ENCODE results near the gene SORBS2. TPM values are rescaled to one million over a fixed set of nuclear protein-coding genes. Genes with fewer than 3 reads are reported as not detected.

Gene SORBS2
- total and polyA plus RNA-seq, 4 experiments from 2014 or later = not detected

DNA sequence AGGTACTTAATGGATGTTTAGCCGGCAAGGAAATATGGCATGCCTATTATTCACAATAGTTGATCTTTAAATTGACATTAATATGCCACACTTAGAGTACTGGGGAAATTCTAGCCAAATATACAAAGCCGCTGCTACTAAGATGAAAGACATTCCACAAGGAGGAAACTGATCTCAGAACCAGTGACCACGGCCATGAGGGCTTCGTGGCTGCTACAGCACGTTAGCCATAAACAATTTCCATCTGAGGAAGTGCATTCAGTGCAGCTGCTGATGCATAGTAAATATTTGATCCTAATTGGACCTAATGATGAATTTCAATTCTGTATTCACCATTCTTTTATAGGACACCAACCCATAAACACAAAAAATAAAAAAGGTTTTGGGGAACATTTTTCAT lies 59.1 kb downstream of the SORBS2 start:
- Mint-ChIP-seq H3K36me3 (no peaks in the 10 kb centered on the region), H3K4me3 (no peak overlapping the region), H3K4me1 (no peaks in the 10 kb centered on the region), H3K27ac (no peak overlapping the region), H3K27me3 (peaks cover 0 to 7% of the 10 kb centered on the region in 2 donors), H3K9me3 (peaks cover 0 to 2% (median 0%) of the 10 kb centered on the region in 8 donors)
- DNase-seq = no peak
- Histone ChIP-seq H3K27ac (ENCODE audit: low read depth, low read length) (no peak overlapping the region), H3K4me3 (ENCODE audit: low read length in 2 of 2) (no peak overlapping the region), H3K9me3 (ENCODE audit: control insufficient read depth in 1 of 2, low read length in 2 of 2) (no peaks in the 10 kb centered on the region), H3K27me3 (ENCODE audit: insufficient read depth, low read length) (no peaks in the 10 kb centered on the region), H3K36me3 (ENCODE audit: insufficient read depth, low read length) (no peaks in the 10 kb centered on the region), H3K4me1 (ENCODE audit: insufficient read depth, low read length) (no peaks in the 10 kb centered on the region)
- intact Hi-C loops (cut with micrococcal nuclease) = no loop called here
- ChIA-PET CTCF (ENCODE audit: partially characterized antibody) (no interaction called here), POLR2A (ENCODE audit: partially characterized antibody) (no interaction called here)

DNA sequence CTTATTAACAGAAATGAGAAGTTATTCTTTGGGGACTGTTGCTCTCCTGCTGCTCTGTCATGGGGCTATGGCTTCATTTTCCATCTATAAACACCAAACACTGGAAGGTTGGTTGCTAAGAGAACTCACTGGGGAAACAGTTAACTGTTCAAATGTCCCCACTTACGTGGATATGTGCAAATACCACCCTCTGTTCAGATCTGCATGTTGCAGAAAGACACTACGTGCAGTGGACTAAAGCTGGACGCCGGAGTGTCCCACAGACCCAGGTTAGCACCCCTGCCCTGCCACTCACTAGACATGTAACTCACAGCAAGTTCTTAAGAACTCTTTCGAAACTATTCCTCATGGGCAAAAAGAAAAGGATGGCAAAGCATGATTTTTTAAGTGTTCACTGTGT lies 62.1 kb downstream of the SORBS2 start:
- Mint-ChIP-seq H3K27me3 (peaks cover 0 to 14% of the 10 kb centered on the region in 2 donors), H3K36me3 (no peaks in the 10 kb centered on the region)
- CTCF ChIA-PET (ENCODE audit: partially characterized antibody) = no interaction called here

DNA sequence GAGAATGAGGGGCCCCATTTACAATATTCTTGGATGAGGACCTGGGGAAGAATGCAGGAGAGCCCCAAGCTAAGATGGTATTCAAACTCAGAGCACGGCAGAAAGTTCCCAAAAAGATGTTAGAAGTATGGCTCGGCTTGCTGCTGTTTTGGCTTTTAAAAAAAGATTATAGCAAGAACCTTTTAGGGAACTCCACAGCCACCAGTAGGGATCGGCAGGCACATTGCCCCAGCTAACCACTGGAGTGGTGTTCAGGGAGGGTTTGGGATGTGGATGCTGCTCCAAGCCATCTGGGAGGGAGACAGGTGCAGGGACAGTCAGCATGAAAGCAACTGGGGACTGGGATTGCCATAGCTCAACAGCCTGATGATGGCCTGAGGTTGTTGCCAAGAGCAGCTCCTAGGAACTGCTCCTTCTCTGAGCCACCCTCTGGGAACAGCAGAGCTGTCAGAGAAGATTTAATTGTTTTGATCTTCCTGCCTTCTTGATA lies 63.0 kb downstream of the SORBS2 start:
- Histone ChIP-seq H3K4me1 (ENCODE audit: insufficient read depth, low read length) (no peaks in the 10 kb centered on the region), H3K27ac (ENCODE audit: low read depth, low read length) (no peak overlapping the region), H3K9me3 (ENCODE audit: control insufficient read depth in 1 of 2, low read length in 2 of 2) (no peaks in the 10 kb centered on the region), H3K36me3 (ENCODE audit: insufficient read depth, low read length) (no peaks in the 10 kb centered on the region), H3K4me3 (ENCODE audit: low read length in 2 of 2) (no peak overlapping the region), H3K27me3 (ENCODE audit: insufficient read depth, low read length) (no peaks in the 10 kb centered on the region)
- Mint-ChIP-seq H3K9me3 (peaks cover 0 to 5% (median 0%) of the 10 kb centered on the region in 8 donors), H3K27ac (no peak overlapping the region), H3K4me3 (no peak overlapping the region), H3K4me1 (no peaks in the 10 kb centered on the region), H3K27me3 (peaks cover 0 to 14% of the 10 kb centered on the region in 2 donors), H3K36me3 (no peaks in the 10 kb centered on the region)
- DNase-seq = no peak
- intact Hi-C loops (cut with micrococcal nuclease) = no loop called here
- ChIA-PET CTCF (ENCODE audit: partially characterized antibody) (no interaction called here), POLR2A (ENCODE audit: partially characterized antibody) (no interaction called here)

More for the DNA sequence above, 62.1 kb downstream of the SORBS2 start:
- no peaks in the 10 kb centered on the region for H3K9me3 ChIP-seq (ENCODE audit: control insufficient read depth in 1 of 2, low read length in 2 of 2)
- H3K4me3 ChIP-seq (ENCODE audit: low read length in 2 of 2) = no peak overlapping the region
- intact Hi-C loops (cut with micrococcal nuclease) = no loop called here
- H3K9me3 Mint-ChIP-seq = peaks cover 0 to 5% (median 0%) of the 10 kb centered on the region in 8 donors
- H3K27ac ChIP-seq (ENCODE audit: low read depth, low read length) = no peak overlapping the region
- H3K4me1 Mint-ChIP-seq = no peaks in the 10 kb centered on the region
- no peaks in the 10 kb centered on the region for H3K4me1 ChIP-seq (ENCODE audit: insufficient read depth, low read length)
- POLR2A ChIA-PET (ENCODE audit: partially characterized antibody) = no interaction called here
- no peak overlapping the region for H3K27ac Mint-ChIP-seq
- no peaks in the 10 kb centered on the region for H3K27me3 ChIP-seq (ENCODE audit: insufficient read depth, low read length)
- no peak for DNase-seq
- H3K36me3 ChIP-seq (ENCODE audit: insufficient read depth, low read length) = no peaks in the 10 kb centered on the region
- H3K4me3 Mint-ChIP-seq = no peak overlapping the region

DNA sequence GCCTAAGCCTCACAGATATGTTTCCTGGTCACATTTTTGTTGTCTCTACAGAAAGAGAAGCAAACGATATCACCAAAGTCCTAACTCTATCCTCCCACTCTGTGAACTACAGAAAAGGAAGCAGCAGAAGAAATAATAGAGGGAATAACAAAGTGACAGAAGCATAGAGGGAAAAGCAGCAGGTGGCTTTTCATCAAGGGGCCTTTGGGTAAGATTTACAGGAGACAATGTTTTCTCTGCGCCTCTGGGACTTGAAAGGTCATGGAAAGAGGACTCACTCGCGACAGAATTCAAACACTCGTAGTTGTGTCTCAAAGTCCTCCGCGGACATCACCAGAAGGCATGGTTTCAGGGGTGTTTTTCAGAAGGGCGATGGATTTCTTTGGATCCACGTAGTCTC lies 66.1 kb downstream of the SORBS2 start:
- peaks cover 0 to 11% of the 10 kb centered on the region in 2 donors for H3K27me3 Mint-ChIP-seq

DNA sequence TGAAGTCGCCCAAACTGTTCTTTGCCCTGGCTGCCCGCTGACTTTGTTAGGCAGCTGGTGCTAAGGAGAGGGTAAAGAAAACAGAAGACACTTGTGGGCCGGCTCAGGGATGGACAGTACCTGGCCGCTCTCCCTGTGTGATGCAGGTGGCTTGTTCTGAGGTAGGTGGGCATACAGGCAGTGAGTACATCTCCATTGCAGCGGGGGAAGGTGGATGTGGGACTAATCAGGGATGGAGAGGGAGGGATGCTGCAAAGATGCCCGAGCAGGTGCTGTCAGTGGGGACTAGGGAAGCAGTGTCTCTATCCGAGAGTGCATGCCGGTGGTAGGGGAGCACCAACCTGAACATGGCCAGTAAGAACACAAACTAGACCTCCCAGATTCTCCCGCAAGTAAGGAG lies 67.0 kb downstream of the SORBS2 start:
- intact Hi-C loops (cut with micrococcal nuclease) = no loop called here
- Histone ChIP-seq H3K27ac (ENCODE audit: low read depth, low read length) (no peak overlapping the region), H3K4me3 (ENCODE audit: low read length in 2 of 2) (no peak overlapping the region), H3K4me1 (ENCODE audit: insufficient read depth, low read length) (no peaks in the 10 kb centered on the region), H3K9me3 (ENCODE audit: control insufficient read depth in 1 of 2, low read length in 2 of 2) (no peaks in the 10 kb centered on the region), H3K36me3 (ENCODE audit: insufficient read depth, low read length) (no peaks in the 10 kb centered on the region), H3K27me3 (ENCODE audit: insufficient read depth, low read length) (no peaks in the 10 kb centered on the region)
- no peak for DNase-seq
- Mint-ChIP-seq H3K27ac (no peak overlapping the region), H3K4me3 (no peak overlapping the region), H3K36me3 (no peaks in the 10 kb centered on the region), H3K9me3 (peaks cover 0 to 8% (median 0%) of the 10 kb centered on the region in 8 donors), H3K4me1 (no peaks in the 10 kb centered on the region), H3K27me3 (peaks cover 0 to 11% of the 10 kb centered on the region in 2 donors)
- ChIA-PET CTCF (ENCODE audit: partially characterized antibody) (no interaction called here), POLR2A (ENCODE audit: partially characterized antibody) (no interaction called here)

More for the DNA sequence above, 66.1 kb downstream of the SORBS2 start:
- DNase-seq = no peak
- ChIA-PET POLR2A (ENCODE audit: partially characterized antibody) (no interaction called here), CTCF (ENCODE audit: partially characterized antibody) (no interaction called here)
- H3K27ac Mint-ChIP-seq = no peak overlapping the region
- peaks cover 0 to 7% (median 0%) of the 10 kb centered on the region in 8 donors for H3K9me3 Mint-ChIP-seq
- no peaks in the 10 kb centered on the region for H3K27me3 ChIP-seq (ENCODE audit: insufficient read depth, low read length)
- no peaks in the 10 kb centered on the region for H3K36me3 ChIP-seq (ENCODE audit: insufficient read depth, low read length)
- H3K36me3 Mint-ChIP-seq = no peaks in the 10 kb centered on the region
- no peak overlapping the region for H3K27ac ChIP-seq (ENCODE audit: low read depth, low read length)
- H3K4me1 ChIP-seq (ENCODE audit: insufficient read depth, low read length) = no peaks in the 10 kb centered on the region
- H3K9me3 ChIP-seq (ENCODE audit: control insufficient read depth in 1 of 2, low read length in 2 of 2) = no peaks in the 10 kb centered on the region
- intact Hi-C loops (cut with micrococcal nuclease) = no loop called here
- no peak overlapping the region for H3K4me3 Mint-ChIP-seq
- H3K4me1 Mint-ChIP-seq = no peaks in the 10 kb centered on the region
- no peak overlapping the region for H3K4me3 ChIP-seq (ENCODE audit: low read length in 2 of 2)

DNA sequence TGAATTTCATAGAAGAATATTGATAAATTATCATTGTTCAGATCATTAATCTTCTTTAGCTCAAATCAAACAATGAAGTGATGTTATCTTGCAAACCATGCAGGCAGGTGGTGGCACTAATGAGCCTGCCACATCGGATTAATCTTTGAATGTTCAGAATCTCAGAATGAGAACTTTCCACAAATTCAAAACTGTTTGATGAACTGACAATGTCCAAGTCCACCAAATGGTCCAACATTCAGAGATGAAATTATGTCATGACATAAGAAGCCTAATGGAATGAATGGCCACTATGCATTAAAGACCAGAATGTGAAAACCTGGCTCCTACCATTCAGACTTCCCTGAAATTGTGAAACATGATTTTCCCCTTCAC lies 67.5 kb downstream of the SORBS2 start:
- H3K4me1 ChIP-seq (ENCODE audit: insufficient read depth, low read length) = no peaks in the 10 kb centered on the region
- no peaks in the 10 kb centered on the region for H3K27me3 ChIP-seq (ENCODE audit: insufficient read depth, low read length)
- no peaks in the 10 kb centered on the region for H3K36me3 ChIP-seq (ENCODE audit: insufficient read depth, low read length)
- no peak overlapping the region for H3K27ac ChIP-seq (ENCODE audit: low read depth, low read length)
- ChIA-PET CTCF (ENCODE audit: partially characterized antibody) (no interaction called here), POLR2A (ENCODE audit: partially characterized antibody) (no interaction called here)
- Mint-ChIP-seq H3K27me3 (peaks cover 0 to 11% of the 10 kb centered on the region in 2 donors), H3K36me3 (no peaks in the 10 kb centered on the region), H3K4me3 (no peak overlapping the region), H3K27ac (no peak overlapping the region), H3K9me3 (peaks cover 0 to 8% (median 0%) of the 10 kb centered on the region in 8 donors), H3K4me1 (no peaks in the 10 kb centered on the region)
- no peak overlapping the region for H3K4me3 ChIP-seq (ENCODE audit: low read length in 2 of 2)
- DNase-seq = no peak
- no peaks in the 10 kb centered on the region for H3K9me3 ChIP-seq (ENCODE audit: control insufficient read depth in 1 of 2, low read length in 2 of 2)
- intact Hi-C loops (cut with micrococcal nuclease) = no loop called here

DNA sequence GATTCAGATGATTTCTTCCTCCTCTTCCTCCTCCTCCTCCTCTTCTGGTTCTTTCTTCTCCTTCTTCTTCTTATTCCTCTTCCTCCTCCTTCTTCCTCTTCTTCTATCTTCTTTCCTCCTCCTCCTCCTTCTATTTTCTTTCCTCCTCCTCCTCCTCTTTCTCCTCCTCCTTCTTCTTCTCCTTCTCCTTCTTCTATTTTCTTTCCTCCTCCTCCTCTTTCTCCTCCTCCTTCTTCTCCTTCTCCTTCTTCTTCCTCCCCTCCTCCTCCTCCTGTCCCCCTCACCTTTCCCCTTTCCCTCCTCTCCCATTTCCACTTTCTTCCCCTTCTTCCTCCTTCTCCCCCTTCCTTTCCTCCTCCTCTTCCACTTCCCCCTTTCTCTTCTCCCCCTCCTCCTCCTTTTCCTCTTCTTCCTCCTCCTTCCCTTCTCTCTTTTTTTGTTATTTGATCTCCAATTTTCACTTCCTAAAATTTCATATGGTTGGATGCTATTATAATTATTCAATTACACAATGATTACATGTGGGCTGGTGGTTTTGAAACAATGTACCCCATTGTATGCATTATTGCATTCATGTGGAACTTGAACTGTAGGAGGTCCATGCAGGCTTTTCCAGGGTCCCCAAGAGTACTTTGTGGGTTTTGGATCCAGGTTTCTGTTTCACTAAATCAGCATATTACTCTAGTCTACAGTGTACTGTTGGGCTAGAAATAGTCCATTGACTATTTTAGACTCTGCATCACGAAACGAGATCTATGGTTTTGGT lies 68.1 kb downstream of the SORBS2 start:
- intact Hi-C loops (cut with micrococcal nuclease) = no loop called here
- Mint-ChIP-seq H3K4me1 (no peaks in the 10 kb centered on the region), H3K27ac (no peak overlapping the region), H3K36me3 (no peaks in the 10 kb centered on the region), H3K9me3 (peaks cover 0 to 8% (median 0%) of the 10 kb centered on the region in 8 donors), H3K4me3 (no peak overlapping the region), H3K27me3 (peaks cover 0 to 11% of the 10 kb centered on the region in 2 donors)
- Histone ChIP-seq H3K4me1 (ENCODE audit: insufficient read depth, low read length) (no peaks in the 10 kb centered on the region), H3K27me3 (ENCODE audit: insufficient read depth, low read length) (no peaks in the 10 kb centered on the region), H3K4me3 (ENCODE audit: low read length in 2 of 2) (no peak overlapping the region), H3K36me3 (ENCODE audit: insufficient read depth, low read length) (no peaks in the 10 kb centered on the region), H3K27ac (ENCODE audit: low read depth, low read length) (no peak overlapping the region), H3K9me3 (ENCODE audit: control insufficient read depth in 1 of 2, low read length in 2 of 2) (no peaks in the 10 kb centered on the region)
- ChIA-PET POLR2A (ENCODE audit: partially characterized antibody) (no interaction called here), CTCF (ENCODE audit: partially characterized antibody) (no interaction called here)
- DNase-seq = no peak

Data from CD4-positive, alpha-beta memory T cell (primary cell).